Right lobe of liver (tissue), 6 donors: ENCODE data around the gene NCOR1. TPM values are rescaled to one million over a fixed set of nuclear protein-coding genes. Genes with fewer than 3 reads are reported as not detected.
A peak's percentile ranks its signal among the peaks of the same experiment; 100 is the strongest.
"Not testable (repeated sequence)": the region's sequence is repeated elsewhere in the genome, so short reads cannot be mapped to it uniquely, and the experiment has no call there.

Experiments
- ATAC-seq, 4 donors: fragments of 200-7000 bp; cut with Tn5 transposase; one replicate each; pipeline ENCODE4 v1.9.1; 2020; ENCODE audit warnings: mild to moderate bottlenecking in 4 of 4, moderate library complexity in 4 of 4
- DNase-seq, 3 donors: peaks; one replicate each; pipeline ENCODE4 v3.0.0-alpha.2; 2020
- H3K27ac ChIP-seq, 3 donors: fragments of 200-600 bp; one replicate each; pipeline ENCODE4 v1.8.0; 2022
- H3K27me3 ChIP-seq, 2 donors: fragments of 200-600 bp; one replicate each; pipeline ENCODE4 v1.8.0; 2022
- H3K36me3 ChIP-seq, 4 donors: fragments of 200-600 bp; sonication (generic) in 1 of 4; one replicate each; pipeline versions ENCODE4 v1.5.1 to v1.8.0; 2017 to 2022; ENCODE audit warnings: control low read depth in 1 of 4
- H3K4me1 ChIP-seq, 4 donors: fragments of 200-600 bp; sonication (generic) in 1 of 4; one replicate each; pipeline versions ENCODE4 v1.5.1 to v1.8.0; 2017 to 2022; ENCODE audit warnings: control low read depth in 1 of 4
- H3K4me3 ChIP-seq, 3 donors: fragments of 200-600 bp; one replicate each; pipeline ENCODE4 v1.8.0; 2022
- H3K9me3 ChIP-seq, 4 donors: fragments of 200-600 bp; sonication (generic) in 1 of 4; one replicate each; pipeline versions ENCODE4 v1.5.1 to v1.8.0; 2017 to 2022; ENCODE audit warnings: control low read depth in 1 of 4
- CTCF ChIP-seq, 4 donors: fragments of 200-600 bp in 3 of 4; fragments of 450-650 bp in 1 of 4; IDR thresholded peaks; one replicate each; pipeline versions ENCODE4 v1.5.1 to v1.8.0; 2016 to 2022; ENCODE audit warnings: antibody characterized with exemption in 4 of 4, mild to moderate bottlenecking in 2 of 4
- POLR2A ChIP-seq: fragments of 450-650 bp; IDR thresholded peaks from one replicate; pipeline ENCODE4 v1.6.1; 2017; ENCODE audit warnings: antibody characterized with exemption, mild to moderate bottlenecking
- WGBS: methylation state at CpG from one replicate; pipeline ENCODE4 v1.1.6; 2018; ENCODE audit warnings: low coverage, low lambda C conversion rate; ENCODE audit not compliant: insufficient coverage; ENCODE audit errors: missing lambda C conversion rate; 5-methylcytosine and 5-hydroxymethylcytosine counted together
- intact Hi-C, 2 donors: fragments of 100-400 bp; cut with DNase I; formaldehyde crosslinking; loops; one replicate each; pipeline versions ENCODE4 v1.11.2 to v1.14.1; 2022
- total RNA-seq, 6 experiments: library from RNA; depleted of rRNA in 2 of 6; stranded (reverse); fragments of >200 nt in 2 of 6; fragmentation: NEBNext Ultra II Directional in 3 of 6; extraction: Animal tissue kit (Norgen Biotek cat#: 25700) in 3 of 6; gene quantifications; one replicate each; pipeline versions ENCODE4 v1.1.0 to v1.2.4, GENCODE V29; 2016 to 2023
- donor health status: DM: no; HTN: yes; CAD: no.
- donor health status: DM: no; HTN: no; CAD: no.
- donor health status: DM: no; HTN: no; CAD: no.
- donor health status: DM: no; HTN: yes; CAD: no.
- donor health status: DM: no; HTN: yes; CAD: no.

The NCOR1 gene
- total RNA-seq, 6 experiments from 2014 or later, result 52.6 to 76.8 (median 65.1) TPM

- WGBS, result 3% methylated on average over 14 of the region's 16 CpGs
Observed at GRCh38 chr17:16214190-16215001, 938 bp downstream of the NCOR1 start.

GRCh38 chr17:16212793-16213192 lies 2.5 kb downstream of the NCOR1 start:
- 83% methylated on average over 5 of the region's 6 CpGs for WGBS
- no peaks in the 10 kb centered on the region for H3K27me3 ChIP-seq
- no peak overlapping the region for H3K27ac ChIP-seq
- H3K4me3 ChIP-seq, result no peak overlapping the region
- H3K36me3 ChIP-seq, result no peaks in the 10 kb centered on the region
- TF ChIP-seq POLR2A (no peak), CTCF (IDR thresholded peaks at IDR 0.05) (no peak)
- intact Hi-C loops, result no loop called here
- ATAC-seq, result no peak
- H3K9me3 ChIP-seq, result no peaks in the 10 kb centered on the region
- DNase-seq, result no peak
- H3K4me1 ChIP-seq, result peaks cover 0 to 28% (median 15%) of the 10 kb centered on the region in 4 donors

More at GRCh38 chr17:16214190-16215001, 938 bp downstream of the NCOR1 start:
- H3K9me3 ChIP-seq, result no peaks in the 10 kb centered on the region
- ATAC-seq (no peak), DNase-seq (no peak)
- H3K27ac ChIP-seq, result peak overlapping the region; percentile 94 to 98 (median 96)
- intact Hi-C loops, result no loop called here
- H3K4me1 ChIP-seq, result peaks cover 0 to 35% (median 15%) of the 10 kb centered on the region in 4 donors
- TF ChIP-seq CTCF (IDR thresholded peaks at IDR 0.05) (no peak), POLR2A (no peak)
- H3K27me3 ChIP-seq, result no peaks in the 10 kb centered on the region
- no peaks in the 10 kb centered on the region for H3K36me3 ChIP-seq
- H3K4me3 ChIP-seq, result peak overlapping the region; percentile 95 to 98 (median 97)

- peaks cover 0 to 31% (median 17%) of the 10 kb centered on the region in 4 donors for H3K4me1 ChIP-seq
- DNase-seq, result no peak
- 81% methylated on average over 3 of the region's 3 CpGs for WGBS
- TF ChIP-seq POLR2A (no peak), CTCF (IDR thresholded peaks at IDR 0.05) (no peak)
- no peak overlapping the region for H3K27ac ChIP-seq
- intact Hi-C loops, result no loop called here
- no peaks in the 10 kb centered on the region for H3K9me3 ChIP-seq
- no peaks in the 10 kb centered on the region for H3K27me3 ChIP-seq
- H3K36me3 ChIP-seq, result no peaks in the 10 kb centered on the region
- ATAC-seq, result no peak
- H3K4me3 ChIP-seq, result no peak overlapping the region
Observed at GRCh38 chr17:16211590-16211989, 3.7 kb downstream of the NCOR1 start.

GRCh38 chr17:16204763-16205162 lies 10.6 kb downstream of the NCOR1 start:
- ATAC-seq, H3K9me3 ChIP-seq, H3K27me3 ChIP-seq, H3K36me3 ChIP-seq, H3K4me3 ChIP-seq, H3K27ac ChIP-seq, DNase-seq, intact Hi-C loops: not testable (repeated sequence)
- 97% methylated on average over 6 of the region's 6 CpGs for whole genome bisulfite sequencing
- H3K4me1 ChIP-seq, result peaks cover 0 to 56% (median 17%) of the 10 kb centered on the region in 4 donors

- H3K36me3 ChIP-seq, H3K4me3 ChIP-seq, intact Hi-C loops, H3K27me3 ChIP-seq, H3K9me3 ChIP-seq, DNase-seq, ATAC-seq: not testable (repeated sequence)
- H3K4me1 ChIP-seq, result peaks cover 0 to 70% (median 19%) of the 10 kb centered on the region in 4 donors
- peak overlapping the region; percentile 22 to 30 (median 29) for H3K27ac ChIP-seq
- 76% methylated on average over 5 of the region's 5 CpGs for WGBS
Observed at GRCh38 chr17:16202554-16203500, 12.5 kb downstream of the NCOR1 start.

- intact Hi-C loops, H3K4me3 ChIP-seq, H3K27me3 ChIP-seq, H3K9me3 ChIP-seq, H3K36me3 ChIP-seq: not testable (repeated sequence)
- peak in 3 of 4 donors; percentile 55 to 77 (median 69) for ATAC-seq
- DNase-seq, result peak in 1 of 3 donors; percentile 23
- WGBS, result 34% methylated on average over 8 of the region's 13 CpGs
- Histone ChIP-seq H3K27ac (peak overlapping the region in 1 of 3 donors; percentile 15), H3K4me1 (peaks cover 0 to 64% (median 17%) of the 10 kb centered on the region in 4 donors)
Observed at GRCh38 chr17:16201693-16202131, 13.6 kb downstream of the NCOR1 start.
